ENCODE data around the gene ZBED4. TPM values are rescaled to one million over a fixed set of nuclear protein-coding genes. Genes with fewer than 3 reads are reported as not detected.

Gene ZBED4
- total RNA-seq, 4 donors from 2014 or later, result 14.9 to 24.0 (median 20.9) TPM

DNA sequence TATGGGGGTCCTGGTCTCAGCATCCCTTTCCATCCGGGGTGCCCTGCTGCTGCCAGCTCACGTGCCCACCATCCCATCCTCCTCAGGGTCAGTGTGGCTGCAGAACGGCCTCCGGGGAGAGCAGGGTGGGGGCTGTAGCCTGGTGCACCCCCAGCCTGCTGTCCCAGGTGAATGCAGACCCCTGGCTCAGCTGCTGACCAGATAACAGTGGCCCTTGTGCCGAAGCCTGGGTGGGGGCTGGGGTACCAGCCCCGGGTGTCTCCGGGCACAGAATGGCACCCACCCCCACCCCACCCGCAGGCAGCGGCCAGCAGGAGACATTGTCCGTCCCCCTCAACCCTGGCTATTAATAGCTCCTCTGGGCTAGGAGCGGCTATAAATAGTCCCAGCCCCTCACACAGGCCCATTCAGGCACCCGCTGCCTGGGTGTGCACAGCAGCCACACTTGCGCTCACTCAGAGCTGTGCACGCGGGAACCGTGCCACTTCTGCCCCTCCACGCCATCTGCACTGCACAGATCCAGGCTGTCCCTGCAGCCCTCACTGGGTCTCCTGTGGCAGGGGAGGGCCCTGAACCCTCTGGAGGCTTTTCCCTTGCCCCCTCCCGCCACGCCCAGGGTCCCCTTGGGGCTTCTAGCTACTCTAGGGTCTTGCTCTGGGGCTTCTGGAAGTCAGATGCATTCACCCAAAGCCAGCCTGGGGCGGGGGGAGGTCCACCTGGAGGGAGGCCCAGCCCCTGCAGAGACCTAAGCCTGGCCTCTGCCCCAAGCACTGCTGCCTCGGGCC is 83.5 kb downstream of the ZBED4 start:
- Histone ChIP-seq H3K9me3 (no peaks in the 10 kb centered on the region), H3K4me3 (no peak overlapping the region), H3K27ac (peak overlapping the region; percentile 89 to 95 (median 90)), H3K27me3 (no peaks in the 10 kb centered on the region), H3K4me1 (peaks cover 9 to 47% (median 31%) of the 10 kb centered on the region in 4 donors), H3K36me3 (no peaks in the 10 kb centered on the region)
- DNase-seq, result no peak
- no peak for TF ChIP-seq POLR2A (IDR thresholded peaks at IDR 0.05)
- no peak for TF ChIP-seq CTCF (IDR thresholded peaks at IDR 0.05)

GRCh38 chr22:49937758-49938564 is 84.3 kb downstream of the ZBED4 start:
- Histone ChIP-seq H3K27me3 (no peaks in the 10 kb centered on the region), H3K36me3 (no peaks in the 10 kb centered on the region), H3K4me1 (peaks cover 9 to 43% (median 26%) of the 10 kb centered on the region in 4 donors), H3K27ac (peak overlapping the region; percentile 89 to 95 (median 90)), H3K4me3 (no peak overlapping the region), H3K9me3 (no peaks in the 10 kb centered on the region)
- DNase-seq, result no peak
- TF ChIP-seq POLR2A (IDR thresholded peaks at IDR 0.05) (no peak), CTCF (IDR thresholded peaks at IDR 0.05) (no peak)

DNA sequence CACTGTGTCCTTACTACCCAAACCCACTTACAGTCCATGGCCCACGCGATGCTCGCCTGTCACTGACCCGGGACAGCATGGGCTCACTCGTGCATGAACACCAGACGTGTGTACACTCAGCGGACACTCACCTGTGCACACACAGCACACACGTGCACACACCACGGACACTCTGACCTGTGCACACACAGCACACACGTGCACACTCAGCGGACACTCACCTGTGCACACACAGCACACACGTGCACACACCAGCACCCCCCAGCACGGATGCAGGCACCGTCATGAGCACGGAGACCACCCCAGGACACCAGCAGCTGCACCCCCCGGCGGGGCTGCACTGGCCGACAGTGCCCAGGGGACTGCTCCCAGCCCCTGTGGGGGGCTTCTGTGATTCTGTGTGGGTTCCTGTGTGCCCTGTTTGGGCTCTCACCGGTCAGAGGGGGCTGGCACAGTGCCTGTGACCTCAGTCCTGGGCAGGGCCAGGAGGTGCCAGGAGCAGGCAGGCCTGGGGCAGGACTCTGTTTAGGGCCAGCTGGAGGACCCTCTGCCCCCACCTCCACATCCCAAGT is 85.0 kb downstream of the ZBED4 start:
- Histone ChIP-seq H3K27ac (peak overlapping the region in 1 of 4 donors; percentile 89), H3K27me3 (no peaks in the 10 kb centered on the region), H3K4me3 (no peak overlapping the region), H3K4me1 (peaks cover 9 to 37% (median 20%) of the 10 kb centered on the region in 4 donors), H3K36me3 (no peaks in the 10 kb centered on the region), H3K9me3 (no peaks in the 10 kb centered on the region)
- TF ChIP-seq CTCF (IDR thresholded peaks at IDR 0.05), result no peak
- TF ChIP-seq POLR2A (IDR thresholded peaks at IDR 0.05), result no peak
- DNase-seq, result no peak

Small RNAs within 50 kb of the gene (small RNA-seq; reads per million reads assigned to genes)
- gene AL117328.1, result 0 reads per million in 2 donors
- 0 reads per million in 2 donors for gene RF00017

Other genes starting within 250 kb of the ZBED4 start
- 100 to 1,000 TPM in 1 of 4 donors, 10 to 100 TPM in 3; 54.1 to 126 (median 78.5) TPM for gene BRD1, start 26.0 kb upstream of the ZBED4 start, total RNA-seq
- 10 to 100 TPM; 17.3 to 25.5 (median 22.1) TPM for gene ALG12, start 64.6 kb downstream of the ZBED4 start, total RNA-seq
- 10 to 100 TPM; 33.3 to 52.0 (median 41.1) TPM for gene CRELD2, start 64.8 kb downstream of the ZBED4 start, total RNA-seq
- gene PIM3, start 106.9 kb downstream of the ZBED4 start, total RNA-seq, result 100 to 1,000 TPM in 2 of 4 donors, 10 to 100 TPM in 2; 66.2 to 142 (median 105) TPM
- 1 to 10 TPM in 3 of 4 donors, not detected in 1; 1.1 to 2.3 (median 1.2) TPM for gene IL17REL, start 158.9 kb downstream of the ZBED4 start, total RNA-seq
- not detected for gene TTLL8, start 204.5 kb downstream of the ZBED4 start, total RNA-seq
- gene MLC1, start 231.6 kb downstream of the ZBED4 start, total RNA-seq, result not detected
- under 1 TPM in 1 of 4 donors, not detected in 3; 0.67 TPM for gene MOV10L1, start 236.2 kb downstream of the ZBED4 start, total RNA-seq

All from Peyer's patch (tissue), 4 donors.